IPS DF 19.7 (cell line): ENCODE measurements around the gene COQ8A.

Experiments
- DNase-seq: peaks from one replicate; pipeline ENCODE4 v3.0.0-alpha.2; 2013; ENCODE audit warnings: low read depth, low spot score

The COQ8A gene

DNA sequence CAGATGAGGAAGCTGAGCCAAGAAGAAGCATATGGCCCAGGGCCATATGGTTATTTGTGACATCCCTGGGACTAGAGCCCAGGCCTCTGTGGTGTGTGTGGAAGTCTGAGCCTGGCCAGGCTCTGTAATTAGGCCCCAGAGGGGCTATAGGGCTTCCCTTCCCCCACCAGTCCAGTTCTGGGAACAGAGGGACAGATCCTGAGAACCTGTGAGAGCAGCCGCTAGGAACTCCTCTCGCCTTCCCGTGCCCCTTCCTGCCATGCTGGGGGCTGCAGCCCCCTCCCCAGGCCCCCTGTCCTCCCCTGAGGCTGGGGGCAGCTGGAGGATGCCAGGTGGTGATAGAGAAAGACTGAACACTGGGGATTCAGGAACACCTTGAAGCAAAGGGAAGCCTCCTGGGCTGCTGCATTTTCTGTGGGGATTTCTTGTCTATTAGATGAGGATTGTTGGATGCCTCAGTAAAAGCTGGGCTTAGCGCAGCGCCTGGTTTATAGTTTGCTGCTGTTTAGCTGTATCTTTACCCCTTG lies 33.3 kb downstream of the COQ8A start:
- no peak for DNase-seq

- no peak for DNase-seq
Measured at GRCh38 chr1:226973898-226974543, 33.9 kb downstream of the COQ8A start.

DNA sequence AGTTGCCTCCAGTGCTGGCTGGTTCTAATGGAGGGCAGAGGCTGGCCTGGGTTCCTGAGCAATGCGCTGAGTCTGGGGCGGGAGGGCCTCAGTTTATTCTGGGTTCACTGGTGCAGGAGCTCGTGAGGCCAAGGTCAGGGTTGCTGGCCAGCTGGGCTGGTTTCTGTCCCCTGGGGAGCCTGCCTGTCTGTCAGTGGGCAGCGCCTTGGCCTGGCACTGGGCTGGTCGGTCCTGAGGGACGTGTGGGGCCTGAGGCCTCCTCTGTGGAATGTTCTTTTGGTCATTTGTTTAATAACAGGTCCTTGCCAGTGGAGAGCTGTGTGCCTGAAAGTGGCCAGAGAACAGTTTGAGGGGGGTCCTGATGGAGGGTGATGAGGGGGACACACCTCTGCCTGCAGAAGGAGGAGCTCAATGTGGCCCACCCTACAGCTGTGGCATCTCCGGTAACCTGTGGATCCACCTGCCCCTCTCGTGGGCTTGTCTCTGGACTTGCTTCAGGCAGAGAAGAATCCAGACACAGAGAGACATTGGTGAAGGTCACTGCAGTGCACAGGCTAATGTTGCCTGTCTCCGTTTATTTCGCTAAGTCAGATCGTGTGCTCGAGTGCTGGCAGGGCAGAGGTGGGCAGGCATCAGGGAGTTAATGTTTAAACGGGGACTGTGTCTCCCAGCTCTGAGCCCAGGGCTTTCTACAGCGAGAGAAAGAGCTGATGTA lies 34.6 kb downstream of the COQ8A start:
- DNase-seq: no peak

GRCh38 chr1:226975259-226976250 lies 35.5 kb downstream of the COQ8A start:
- no peak for DNase-seq

GRCh38 chr1:226976276-226976977 lies 36.3 kb downstream of the COQ8A start:
- DNase-seq: no peak

DNA sequence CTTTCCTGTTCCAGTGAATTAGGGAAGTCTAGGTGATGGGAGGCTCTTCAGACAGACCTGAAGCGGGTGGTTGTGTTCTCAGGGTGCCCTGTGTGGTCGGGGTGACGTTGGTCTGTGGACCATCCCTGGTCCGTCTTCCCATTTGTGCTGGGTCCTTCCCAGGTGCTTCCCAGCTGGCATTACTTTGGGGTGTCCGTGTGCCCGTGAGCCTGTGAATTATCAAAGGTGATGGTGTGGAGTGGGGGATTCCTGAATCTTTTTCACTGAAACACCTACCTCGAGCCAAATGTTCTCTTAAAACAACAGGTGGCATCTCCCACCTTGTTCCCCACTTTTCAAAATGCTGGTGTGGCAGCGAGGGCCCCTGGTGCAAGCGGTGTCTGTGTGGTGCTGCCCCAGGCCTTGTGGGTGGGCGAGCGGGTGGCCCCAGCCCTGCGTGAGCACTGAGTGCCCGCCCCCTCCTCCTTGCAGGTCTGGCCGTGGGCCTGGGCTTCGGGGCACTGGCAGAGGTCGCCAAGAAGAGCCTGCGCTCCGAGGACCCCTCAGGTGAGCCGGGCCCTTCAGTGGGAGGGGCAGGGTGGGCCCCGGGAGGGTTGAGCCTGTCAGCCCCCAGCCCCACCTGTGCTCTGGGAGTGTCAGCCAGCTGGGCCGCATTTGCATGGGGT lies 37.0 kb downstream of the COQ8A start:
- no peak for DNase-seq

- DNase-seq: no peak
Measured at GRCh38 chr1:226977643-226978431, 37.7 kb downstream of the COQ8A start.

- DNase-seq: no peak
Measured at GRCh38 chr1:226978432-226979114, 38.5 kb downstream of the COQ8A start.

DNA sequence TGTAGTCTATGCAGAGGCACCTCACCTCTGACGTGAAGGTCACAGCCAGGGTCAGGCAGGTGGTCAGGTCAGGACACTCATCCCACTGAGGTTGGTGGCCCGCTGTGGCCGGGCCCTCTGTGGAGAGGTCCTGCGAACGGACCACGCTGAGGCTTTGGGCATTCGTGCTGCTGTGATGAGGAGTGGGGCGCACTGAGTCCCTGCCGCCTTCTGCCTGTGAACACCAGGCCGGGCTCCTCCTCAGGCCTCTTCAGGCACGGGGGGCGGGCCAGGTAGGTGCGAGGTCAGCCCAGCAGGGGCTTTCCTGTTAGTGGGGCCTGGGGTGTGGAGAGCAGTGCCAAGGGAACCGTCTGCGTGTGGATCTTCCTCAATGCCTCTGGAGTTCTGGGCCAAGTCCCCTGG lies 39.0 kb downstream of the COQ8A start:
- DNase-seq: no peak

- no peak for DNase-seq
Measured at GRCh38 chr1:226979517-226980121, 39.5 kb downstream of the COQ8A start.

DNA sequence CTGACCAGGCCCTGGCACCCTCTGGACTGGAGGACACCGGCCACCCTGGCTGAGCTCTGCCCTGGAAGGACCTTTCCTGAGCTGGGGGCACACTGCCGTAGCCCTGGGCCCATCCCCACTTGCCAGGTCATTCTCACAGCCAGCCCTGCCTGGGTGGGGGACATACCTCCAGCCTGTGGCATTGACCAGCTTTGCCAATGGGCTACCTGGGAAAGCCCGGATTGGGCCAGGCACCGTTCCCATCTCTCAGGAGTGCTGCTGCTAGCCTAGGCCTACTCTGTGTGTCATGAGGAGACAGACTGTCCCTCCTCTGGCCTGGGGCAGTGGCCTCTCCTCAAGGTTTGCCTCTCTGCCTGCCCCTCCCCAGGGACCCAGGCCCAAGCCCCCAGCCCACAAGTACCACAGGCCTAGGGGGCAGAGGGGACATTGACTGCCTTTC lies 40.0 kb downstream of the COQ8A start:
- DNase-seq: no peak

DNA sequence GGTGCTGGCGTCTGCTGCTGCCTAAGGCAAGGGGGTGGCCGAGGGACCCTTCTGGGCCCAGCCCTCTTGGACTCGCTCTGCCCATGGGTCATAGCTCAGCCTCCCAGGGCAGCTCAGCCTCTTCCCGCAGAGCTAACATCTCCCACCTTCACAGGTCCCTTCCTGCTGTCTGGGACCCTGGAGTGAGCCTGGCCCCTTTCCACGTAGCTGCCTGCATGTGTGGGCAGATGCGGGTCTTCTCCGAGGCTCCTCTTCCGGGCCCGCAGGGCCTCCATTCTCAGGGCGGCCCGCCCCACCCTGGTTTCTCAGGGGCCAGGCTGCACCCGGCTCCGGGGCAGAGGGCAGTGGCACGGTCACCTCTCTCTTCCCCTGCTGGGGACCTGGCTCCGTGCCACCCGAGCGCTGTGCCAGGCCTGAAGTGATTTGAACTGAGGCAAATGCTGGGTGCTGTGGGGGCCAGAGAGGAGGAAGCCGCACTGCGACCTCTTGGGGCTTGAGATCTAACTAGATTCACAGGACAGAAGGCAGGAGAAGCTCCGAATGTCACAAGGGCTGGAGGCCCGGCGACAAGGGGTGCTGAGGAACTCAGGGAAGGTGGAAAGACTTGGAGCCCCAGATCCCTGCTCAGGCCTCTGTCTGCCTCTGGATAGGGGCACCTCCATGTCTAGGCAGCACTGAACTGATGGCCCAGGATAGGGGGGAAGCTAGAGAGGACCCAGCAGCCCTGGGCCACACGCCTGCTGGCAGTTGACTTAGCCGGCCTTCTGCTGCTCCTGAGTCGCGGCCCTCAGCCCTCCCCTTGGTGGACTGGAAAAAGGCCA lies 40.7 kb downstream of the COQ8A start:
- DNase-seq: no peak

DNA sequence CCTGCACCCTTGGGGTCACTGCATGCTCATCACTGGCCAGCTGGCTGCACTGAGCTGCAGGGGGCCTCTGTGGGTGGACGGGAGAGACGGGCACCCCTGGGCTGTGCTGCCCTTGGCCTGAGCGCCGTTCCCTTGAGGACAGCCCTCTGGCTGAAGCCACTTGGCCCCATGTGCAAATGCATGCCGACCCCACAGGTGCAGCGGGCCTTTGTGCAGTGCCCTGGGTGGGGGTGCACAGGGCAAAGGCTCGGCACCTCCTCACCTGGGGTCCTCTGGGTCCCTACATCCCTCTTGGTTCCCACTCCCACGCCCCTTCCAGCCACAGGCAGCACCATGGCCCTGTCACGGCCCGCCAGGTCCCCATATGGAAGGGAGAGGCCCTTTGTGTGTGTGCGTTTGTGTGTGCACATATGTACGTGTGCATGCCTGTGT lies 41.3 kb downstream of the COQ8A start:
- DNase-seq: no peak

DNA sequence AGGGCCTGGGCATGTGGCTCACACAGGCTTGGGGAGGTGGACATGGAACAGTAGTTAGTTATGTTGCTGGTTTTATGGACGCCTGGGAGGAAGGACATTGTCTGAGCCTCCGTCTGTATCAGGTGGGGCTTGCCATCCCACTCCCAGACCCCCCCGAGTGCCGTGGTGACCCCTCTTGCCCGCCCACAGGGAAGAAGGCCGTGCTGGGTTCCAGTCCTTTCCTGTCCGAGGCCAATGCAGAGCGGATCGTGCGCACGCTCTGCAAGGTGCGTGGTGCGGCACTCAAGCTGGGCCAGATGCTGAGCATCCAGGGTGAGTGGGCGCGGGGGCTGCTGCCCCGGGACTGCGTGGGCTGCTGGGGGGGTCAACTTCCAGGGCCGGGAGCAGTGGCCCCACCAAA lies 41.7 kb downstream of the COQ8A start:
- no peak for DNase-seq

- DNase-seq: no peak
Measured at GRCh38 chr1:226982451-226983177, 42.5 kb downstream of the COQ8A start.

- DNase-seq: no peak
Measured at GRCh38 chr1:226983247-226983991, 43.3 kb downstream of the COQ8A start.

DNA sequence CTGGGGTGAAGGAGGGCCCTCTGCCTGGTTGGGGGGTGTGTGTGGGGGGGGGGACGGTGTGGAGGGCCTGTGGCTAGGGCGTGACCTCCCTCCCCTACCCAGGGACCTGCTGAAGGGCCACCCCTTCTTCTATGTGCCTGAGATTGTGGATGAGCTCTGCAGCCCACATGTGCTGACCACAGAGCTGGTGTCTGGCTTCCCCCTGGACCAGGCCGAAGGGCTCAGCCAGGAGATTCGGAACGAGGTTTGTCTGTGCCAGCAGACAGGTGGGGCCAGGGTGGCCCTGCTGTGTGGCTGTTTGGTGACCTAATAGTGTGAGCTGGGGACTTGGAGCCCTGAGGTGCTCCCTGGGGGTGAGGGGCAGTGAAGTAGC lies 43.9 kb downstream of the COQ8A start:
- no peak for DNase-seq
